ENCODE data around the gene GOSR2. TPM values are rescaled to one million over a fixed set of nuclear protein-coding genes. Genes with fewer than 3 reads are reported as not detected.

GOSR2 gene
- total and polyA plus RNA-seq, 2 of the 13 experiments (the other 11 are each of a cell fraction or from before 2014, with no cell fraction given) = 61.5 to 63.9 TPM

DNA sequence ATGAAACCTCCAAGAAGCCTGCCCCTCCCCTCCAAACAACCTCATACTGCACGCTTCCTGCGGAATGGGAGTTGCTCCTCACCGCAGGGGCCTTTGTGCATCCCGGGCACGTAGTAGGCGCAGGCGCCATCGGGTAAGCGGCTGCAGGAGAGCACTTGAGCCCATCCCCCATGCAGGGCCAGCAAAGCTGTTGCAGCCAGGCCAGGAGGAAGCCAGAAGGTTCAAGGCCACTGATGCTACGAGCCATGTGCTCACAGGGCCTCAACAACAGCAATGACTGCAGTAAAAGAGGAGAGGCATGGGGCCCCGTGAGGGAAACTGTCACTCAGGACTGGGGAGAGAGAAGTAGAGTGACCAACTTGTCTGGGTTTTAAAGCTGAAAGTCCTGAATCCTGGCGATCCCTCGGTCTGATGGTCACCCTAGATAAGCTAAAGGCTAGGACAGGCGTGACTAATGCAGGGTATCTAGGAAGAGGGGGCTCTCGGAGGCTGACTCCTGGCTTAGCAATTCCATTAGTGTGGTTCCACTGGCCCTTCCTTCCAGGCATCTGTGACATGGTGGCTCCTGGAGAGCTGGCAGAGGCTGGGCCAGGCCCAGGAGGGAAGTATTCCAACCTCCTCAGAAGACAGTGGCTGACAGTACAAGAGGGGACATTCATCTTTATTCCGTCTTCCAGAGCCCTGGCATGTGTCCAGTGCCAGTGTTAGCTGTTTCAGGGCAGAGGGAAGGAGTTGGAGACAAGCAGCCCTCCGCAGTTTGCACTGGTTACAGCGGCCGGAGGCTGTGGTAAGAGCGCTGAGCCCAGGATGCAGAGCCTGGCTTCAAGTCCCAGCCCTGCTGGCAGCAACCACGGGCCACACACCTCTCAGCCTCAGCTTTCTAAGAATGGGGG is 20.8 kb downstream of the GOSR2 start (continued):
- peak; percentile 86 for TF ChIP-seq PBX2 (CRISPR knock-in tag; IDR thresholded peaks at IDR 0.05)
- peak; percentile 88 for TF ChIP-seq NFKB2 (CRISPR knock-in tag; IDR thresholded peaks at IDR 0.05; ENCODE audit: borderline replicate concordance)
- TF ChIP-seq ZNF280B (CRISPR knock-in tag; IDR thresholded peaks at IDR 0.05; ENCODE audit: borderline replicate concordance) = peak; percentile 83
- peak; percentile 78 for TF ChIP-seq FOSL2 (CRISPR knock-in tag; IDR thresholded peaks at IDR 0.05)
- peak; percentile 88; the same call in 1 of the 2 replicates for TF ChIP-seq PAX8 (CRISPR knock-in tag; IDR thresholded peaks at IDR 0.05; ENCODE audit: borderline replicate concordance)
- no peak for TF ChIP-seq HCFC1 (IDR thresholded peaks at IDR 0.05; ENCODE audit: low read depth, low read length)
- TF ChIP-seq SMAD3 (CRISPR knock-in tag; IDR thresholded peaks at IDR 0.05) = peak; percentile 91
- peak; percentile 88; the same call in 1 of the 2 replicates for TF ChIP-seq SRY (CRISPR knock-in tag; IDR thresholded peaks at IDR 0.05)
- TF ChIP-seq MATR3 (CRISPR knock-in tag; IDR thresholded peaks at IDR 0.05) = no peak
- TF ChIP-seq ZNF160 (CRISPR knock-in tag; IDR thresholded peaks at IDR 0.05) = peak; percentile 77
- no peak for TF ChIP-seq NCOA5 (CRISPR knock-in tag; IDR thresholded peaks at IDR 0.05)
- peak; percentile 67; the same call in 1 of the 2 replicates for TF ChIP-seq MAF1 (CRISPR knock-in tag; IDR thresholded peaks at IDR 0.05; ENCODE audit: borderline replicate concordance)
- peak; percentile 86 for TF ChIP-seq ETV5 (CRISPR knock-in tag; IDR thresholded peaks at IDR 0.05; ENCODE audit: borderline replicate concordance)
- TF ChIP-seq CEBPB (IDR thresholded peaks at IDR 0.05; ENCODE audit: borderline replicate concordance, low read depth, low read length) = peak; percentile 46; the same call in 1 of the 2 replicates
- no peak for TF ChIP-seq GPN1 (CRISPR knock-in tag; IDR thresholded peaks at IDR 0.05; ENCODE audit: borderline replicate concordance)
- TF ChIP-seq, protein P1, sequence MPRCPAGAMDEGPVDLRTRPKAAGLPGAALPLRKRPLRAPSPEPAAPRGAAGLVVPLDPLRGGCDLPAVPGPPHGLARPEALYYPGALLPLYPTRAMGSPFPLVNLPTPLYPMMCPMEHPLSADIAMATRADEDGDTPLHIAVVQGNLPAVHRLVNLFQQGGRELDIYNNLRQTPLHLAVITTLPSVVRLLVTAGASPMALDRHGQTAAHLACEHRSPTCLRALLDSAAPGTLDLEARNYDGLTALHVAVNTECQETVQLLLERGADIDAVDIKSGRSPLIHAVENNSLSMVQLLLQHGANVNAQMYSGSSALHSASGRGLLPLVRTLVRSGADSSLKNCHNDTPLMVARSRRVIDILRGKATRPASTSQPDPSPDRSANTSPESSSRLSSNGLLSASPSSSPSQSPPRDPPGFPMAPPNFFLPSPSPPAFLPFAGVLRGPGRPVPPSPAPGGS (CRISPR knock-in tag; IDR thresholded peaks at IDR 0.05) = peak; percentile 95
- no peak for TF ChIP-seq ZNF549 (CRISPR knock-in tag; IDR thresholded peaks at IDR 0.05)
- no peak for TF ChIP-seq EHMT2 (IDR thresholded peaks at IDR 0.05; ENCODE audit: borderline replicate concordance, low read depth, low read length)
- TF ChIP-seq SRSF9 (IDR thresholded peaks at IDR 0.05; ENCODE audit: borderline replicate concordance, insufficient read depth, low read depth, low read length, poor library complexity, severe bottlenecking) = no peak
- TF ChIP-seq ZNF709 (CRISPR knock-in tag; IDR thresholded peaks at IDR 0.05) = peak; percentile 94; the same call in 1 of the 2 replicates
- peak; percentile 56 for TF ChIP-seq BHLHE40 (IDR thresholded peaks at IDR 0.05; ENCODE audit: low read length)
- TF ChIP-seq ZBTB44 (CRISPR knock-in tag; IDR thresholded peaks at IDR 0.05) = peak; percentile 44; the same call in 1 of the 2 replicates
- TF ChIP-seq ZNF3 (CRISPR knock-in tag; IDR thresholded peaks at IDR 0.05) = no peak

Data from HepG2 (cell line).